ENCODE results near the gene STXBP1. TPM values are rescaled to one million over a fixed set of nuclear protein-coding genes. Genes with fewer than 3 reads are reported as not detected.

The STXBP1 gene
- total and polyA plus RNA-seq, 2 of the 4 experiments (the other 2 are of a cell fraction), result 15.8 to 22.6 TPM

DNA sequence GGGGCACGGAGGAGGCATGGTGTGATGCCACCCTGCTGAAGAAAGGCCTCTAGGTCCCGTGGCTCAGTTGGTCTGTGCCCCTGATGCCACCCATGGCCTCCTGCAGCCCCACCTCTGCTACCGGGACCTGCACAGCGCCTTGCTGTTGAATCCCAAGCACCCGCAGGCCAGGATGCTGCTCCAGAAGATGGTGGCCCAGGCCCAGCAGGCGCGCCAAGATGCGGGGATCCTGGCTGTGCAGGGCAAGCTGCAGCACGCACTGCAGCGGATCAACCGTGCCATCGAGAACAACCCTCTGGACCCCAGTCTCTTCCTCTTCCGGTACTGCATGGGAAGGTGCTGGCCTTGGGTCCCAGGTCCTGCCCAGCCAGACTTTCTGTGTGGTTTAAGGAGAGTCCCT lies 110.9 kb downstream of the STXBP1 start:
- Histone ChIP-seq H4K91ac (ENCODE audit: insufficient read depth, low read depth, low read length) (no peak overlapping the region), H3K9me3 (ENCODE audit: control insufficient read depth, insufficient read depth, low read length) (no peaks in the 10 kb centered on the region), H4K5ac (ENCODE audit: low read depth, low read length) (no peak overlapping the region), H3K36me3 (ENCODE audit: control insufficient read depth, insufficient read depth, low read length) (no peaks in the 10 kb centered on the region), H3K79me1 (ENCODE audit: low read depth in 1 of 2, low read length in 2 of 2) (no peaks in the 10 kb centered on the region), H3K9ac (ENCODE audit: low read depth, low read length) (no peak overlapping the region), H3K9me1 (ENCODE audit: insufficient read depth, low read length) (no peaks in the 10 kb centered on the region; the same call in 1 of the 2 replicates), H2BK5ac (ENCODE audit: low read depth, low read length, poor library complexity, severe bottlenecking) (no peak overlapping the region), H3K4me3 (ENCODE audit: insufficient read depth, low read depth, low read length) (no peak overlapping the region), H3K27me3 (ENCODE audit: control insufficient read depth, insufficient read depth, low read length) (peaks cover 4% of the 10 kb centered on the region; the same call in 1 of the 2 replicates), H4K20me1 (ENCODE audit: insufficient read depth, low read length) (no peaks in the 10 kb centered on the region), H2AK5ac (ENCODE audit: low read depth, low read length) (no peak overlapping the region), H2BK20ac (ENCODE audit: low read depth, low read length) (no peak overlapping the region), H3K4me2 (ENCODE audit: low read depth, low read length) (no peak overlapping the region), H3K4ac (ENCODE audit: low read depth, low read length) (no peak overlapping the region), H3K4me1 (ENCODE audit: control insufficient read depth, insufficient read depth, low read length) (0 out of 2 replicates have a peak, but pooled peaks cover 1% of the 10 kb centered on the region), H3K18ac (ENCODE audit: low read depth, low read length) (no peak overlapping the region), H2BK120ac (ENCODE audit: low read depth, low read length) (no peak overlapping the region), H3K27ac (ENCODE audit: insufficient read depth, low read length) (no peak overlapping the region), H3K23ac (ENCODE audit: low read depth, low read length) (no peak overlapping the region), H3K56ac (ENCODE audit: extremely low read depth, insufficient read depth, low read length) (no peak overlapping the region), H3K14ac (replicated peaks; ENCODE audit: low read depth, low read length) (no peak overlapping the region), H2BK15ac (ENCODE audit: low read depth, low read length) (no peak overlapping the region), H2AFZ (replicated peaks; ENCODE audit: low read length, poor library complexity) (peak overlapping the region; percentile 39), H4K8ac (ENCODE audit: low read depth in 2 of 2, low read length in 2 of 2) (no peak overlapping the region), H2AK9ac (replicated peaks; ENCODE audit: low read depth, low read length, poor library complexity) (peak overlapping the region; percentile 72)
- in situ Hi-C loops (cut with MboI; ENCODE audit: low sequenced_read_pairs) (no loop called here), intact Hi-C loops (cut with micrococcal nuclease) (no loop called here), dilution Hi-C loops (cut with HindIII; ENCODE audit: low sequenced_read_pairs, unreplicated experiment) (no loop called here)
- ChIA-PET CTCF (interaction anchor here (2.6 kb wide), 1 partner anchor 12 kb away, joined by 8 read pairs; the partner anchor contains the start of gene TOR2A), POLR2A (ENCODE audit: unreplicated experiment) (no interaction called here)
- WGBS, 2 experiments (ENCODE audit: extremely low coverage in 2 of 2, insufficient read length in 1 of 2), result no CpG with 5 or more reads among the region's 13 CpGs
- no peak for ATAC-seq (ENCODE audit: low read depth)
- no peak for DNase-seq
- BruUV-seq (replicated peaks), result no TSS peak
- TF ChIP-seq SMC3 (IDR thresholded peaks at IDR 0.05; ENCODE audit: low read depth, low read length), result no peak
- no peak for TF ChIP-seq MAZ (IDR thresholded peaks at IDR 0.05; ENCODE audit: borderline replicate concordance, low read depth, low read length)
